ENCODE measurements around the gene GRM2. TPM values are rescaled to one million over a fixed set of nuclear protein-coding genes. Genes with fewer than 3 reads are reported as not detected.

The GRM2 gene
- total and polyA plus RNA-seq, 2 of the 8 experiments (the other 6 are each of a cell fraction or from before 2014, with no cell fraction given) = 3.9 to 10.5 TPM

GRCh38 chr3:51681453-51681852 is 25.4 kb upstream of the GRM2 start (continued):
- TF ChIP-seq SIN3A (conservative IDR thresholded peaks at IDR 0.05 in 1 of 2, IDR thresholded peaks at IDR 0.05 in 1 of 2; ENCODE audit: low read depth in 1 of 2, low read length in 2 of 2) (no peak), SP4 (IDR thresholded peaks at IDR 0.05; ENCODE audit: low read length) (no peak), BRCA1 (IDR thresholded peaks at IDR 0.05; ENCODE audit: low read depth, low read length) (no peak), CREB1 (IDR thresholded peaks at IDR 0.05) (no peak), SRF (IDR thresholded peaks at IDR 0.05; ENCODE audit: low read depth, low read length) (no peak), POLR2A (IDR thresholded peaks at IDR 0.05; ENCODE audit: control extremely low read depth in 1 of 2, low read depth in 2 of 2, low read length in 2 of 2) (no peak), KDM4A (IDR thresholded peaks at IDR 0.05; ENCODE audit: low read depth, low read length, severe bottlenecking) (no peak)

All from H1 (cell line).